Neural crest cell (in vitro differentiated cells): Measurements from ENCODE around the gene CISD1. TPM values are rescaled to one million over a fixed set of nuclear protein-coding genes. Genes with fewer than 3 reads are reported as not detected.

ENCODE experiments used
- DNase-seq: peaks from one replicate; pipeline ENCODE4 v3.0.0; 2021; ENCODE audit warnings: low read depth, mixed read lengths, low spot score
- H3K27ac Mint-ChIP-seq: one replicate; pipeline ENCODE4 v1.8.0; 2021; ENCODE audit warnings: mild to moderate bottlenecking, mixed read lengths; ENCODE audit not compliant: unreplicated experiment
- H3K27me3 Mint-ChIP-seq: 2 replicates; pipeline ENCODE4 v1.8.0; 2021; ENCODE audit warnings: low read depth, mild to moderate bottlenecking, mixed read lengths
- H3K36me3 Mint-ChIP-seq: 2 replicates; pipeline ENCODE4 v1.8.0; 2021; ENCODE audit warnings: low read depth, mild to moderate bottlenecking, mixed read lengths
- H3K4me1 Mint-ChIP-seq: 2 replicates; pipeline ENCODE4 v1.8.0; 2021; ENCODE audit warnings: mixed read lengths
- H3K4me3 Mint-ChIP-seq: one replicate; pipeline ENCODE4 v1.8.0; 2021; ENCODE audit warnings: mild to moderate bottlenecking, mixed read lengths
- H3K9me3 Mint-ChIP-seq: 2 replicates; pipeline ENCODE4 v1.8.0; 2021; ENCODE audit warnings: mixed read lengths
- CTCF ChIP-seq: fragments of 200-600 bp; sonication (generic); conservative IDR thresholded peaks from 2 replicates; pipeline ENCODE4 v1.5.0; 2021; ENCODE audit warnings: antibody characterized with exemption, mild to moderate bottlenecking
- total RNA-seq: library from RNA; stranded (reverse); gene quantifications from 2 replicates; pipeline ENCODE4 v1.2.1, GENCODE V29; 2021

The CISD1 gene
- total RNA-seq, 1 donor from 2014 or later = 33.1 TPM

GRCh38 chr10:58320351-58321049 lies 51.5 kb downstream of the CISD1 start:
- H3K4me1 Mint-ChIP-seq = peaks cover 5% of the 10 kb centered on the region
- no peak for TF ChIP-seq CTCF
- no peak overlapping the region for H3K4me3 Mint-ChIP-seq
- H3K27me3 Mint-ChIP-seq = no peaks in the 10 kb centered on the region
- H3K9me3 Mint-ChIP-seq = no peaks in the 10 kb centered on the region
- no peak for DNase-seq
- H3K36me3 Mint-ChIP-seq = no peaks in the 10 kb centered on the region
- H3K27ac Mint-ChIP-seq = no peak overlapping the region

- no peaks in the 10 kb centered on the region for H3K27me3 Mint-ChIP-seq
- no peak for TF ChIP-seq CTCF
- DNase-seq = no peak
- no peak overlapping the region for H3K27ac Mint-ChIP-seq
- peaks cover 2% of the 10 kb centered on the region for H3K9me3 Mint-ChIP-seq
- H3K4me1 Mint-ChIP-seq = peaks cover 5% of the 10 kb centered on the region
- no peak overlapping the region for H3K4me3 Mint-ChIP-seq
- no peaks in the 10 kb centered on the region for H3K36me3 Mint-ChIP-seq
These were observed 53.3 kb downstream of the CISD1 start for GRCh38 chr10:58322072-58322834.

- no peak for TF ChIP-seq CTCF
- peaks cover 2% of the 10 kb centered on the region for H3K9me3 Mint-ChIP-seq
- no peak overlapping the region for H3K27ac Mint-ChIP-seq
- no peaks in the 10 kb centered on the region for H3K36me3 Mint-ChIP-seq
- H3K4me3 Mint-ChIP-seq = no peak overlapping the region
- no peaks in the 10 kb centered on the region for H3K27me3 Mint-ChIP-seq
- peaks cover 5% of the 10 kb centered on the region for H3K4me1 Mint-ChIP-seq
- no peak for DNase-seq
These were observed 53.9 kb downstream of the CISD1 start for GRCh38 chr10:58322835-58323209.

- Mint-ChIP-seq H3K4me3 (no peak overlapping the region), H3K4me1 (peaks cover 5% of the 10 kb centered on the region), H3K9me3 (peaks cover 2% of the 10 kb centered on the region), H3K36me3 (no peaks in the 10 kb centered on the region), H3K27me3 (peaks cover 13% of the 10 kb centered on the region), H3K27ac (no peak overlapping the region)
- DNase-seq = no peak
- TF ChIP-seq CTCF = no peak
These were observed 58.0 kb downstream of the CISD1 start for GRCh38 chr10:58326967-58327381.

GRCh38 chr10:58328233-58328632 lies 59.3 kb downstream of the CISD1 start:
- peaks cover 15% of the 10 kb centered on the region for H3K27me3 Mint-ChIP-seq
- H3K4me1 Mint-ChIP-seq = no peaks in the 10 kb centered on the region
- H3K9me3 Mint-ChIP-seq = peaks cover 2% of the 10 kb centered on the region
- no peaks in the 10 kb centered on the region for H3K36me3 Mint-ChIP-seq
- H3K27ac Mint-ChIP-seq = no peak overlapping the region
- TF ChIP-seq CTCF = no peak
- H3K4me3 Mint-ChIP-seq = no peak overlapping the region
- no peak for DNase-seq
